WTC11 (cell line): ENCODE measurements around the gene TOM1L2. TPM values are rescaled to one million over a fixed set of nuclear protein-coding genes. Genes with fewer than 3 reads are reported as not detected.

ENCODE experiments used
- ATAC-seq: fragments of 200-7000 bp; cut with Tn5 transposase; 2 replicates; pipeline ENCODE4 v1.10.0; 2021; ENCODE audit warnings: mild to moderate bottlenecking, moderate library complexity
- CTCF ChIA-PET: fragments of 300-600 bp; sonication (Branson Sonifier 250); formaldehyde crosslinking; loops from one replicate; lab custom pipeline; 2021; ENCODE audit warnings: antibody characterized with exemption; lab: Charles Lee
- POLR2A ChIA-PET: fragments of 350-600 bp; sonication (Branson Sonifier 250); formaldehyde crosslinking; loops from one replicate; lab custom pipeline; 2021; ENCODE audit warnings: antibody characterized with exemption; lab: Charles Lee
- DNase-seq: peaks from one replicate; pipeline ENCODE4 v3.0.0; 2021; ENCODE audit warnings: low spot score
- H3K27ac Mint-ChIP-seq: 2 replicates; pipeline ENCODE4 v1.8.0; 2021; ENCODE audit warnings: mixed read lengths
- H3K27me3 Mint-ChIP-seq: 2 replicates; pipeline ENCODE4 v1.8.0; 2021; ENCODE audit warnings: low read depth, mild to moderate bottlenecking, moderate library complexity, mixed read lengths
- H3K36me3 Mint-ChIP-seq: 2 replicates; pipeline ENCODE4 v1.8.0; 2021; ENCODE audit warnings: mixed read lengths
- H3K4me1 Mint-ChIP-seq: 2 replicates; pipeline ENCODE4 v1.8.0; 2022; ENCODE audit warnings: mixed read lengths
- H3K4me3 Mint-ChIP-seq: 2 replicates; pipeline ENCODE4 v1.8.0; 2021; ENCODE audit warnings: mild to moderate bottlenecking, moderate library complexity, mixed read lengths
- H3K9me3 Mint-ChIP-seq: 2 replicates; pipeline ENCODE4 v1.8.0; 2021; ENCODE audit warnings: mixed read lengths
- AR ChIP-seq: fragments of 250-450 bp; sonication (Bioruptor Pico); IDR thresholded peaks from 2 replicates; pipeline ENCODE4 v1.9.0; 2021; ENCODE audit warnings: mild to moderate bottlenecking
- ATF2 ChIP-seq: sonication (generic); formaldehyde crosslinking; IDR thresholded peaks from 2 replicates; pipeline ENCODE4 v1.8.1; 2022; ENCODE audit warnings: low read depth, missing genetic modification reagents, borderline replicate concordance
- CTCF ChIP-seq: fragments of 200-600 bp; IDR thresholded peaks from 2 replicates; pipeline ENCODE4 v1.8.0; 2022; ENCODE audit warnings: antibody characterized with exemption
- ESRRA ChIP-seq: sonication (generic); formaldehyde crosslinking; IDR thresholded peaks from 2 replicates; pipeline ENCODE4 v1.8.1; 2022; ENCODE audit warnings: mild to moderate bottlenecking, missing genetic modification reagents, borderline replicate concordance
- HMGXB4 ChIP-seq: sonication (generic); formaldehyde crosslinking; IDR thresholded peaks from 2 replicates; pipeline ENCODE4 v1.8.1; 2023; ENCODE audit warnings: mild to moderate bottlenecking, moderate library complexity, missing genetic modification reagents
- JUN ChIP-seq: sonication (generic); formaldehyde crosslinking; IDR thresholded peaks from 2 replicates; pipeline ENCODE4 v1.8.0; 2023; ENCODE audit warnings: mild to moderate bottlenecking, missing genetic modification reagents
- KAT7 ChIP-seq: sonication (generic); formaldehyde crosslinking; IDR thresholded peaks from 2 replicates; pipeline ENCODE4 v1.8.1; 2023; ENCODE audit warnings: missing genetic modification reagents, mild to moderate bottlenecking, borderline replicate concordance
- OVOL2 ChIP-seq: fragments of 250-450 bp; sonication (Bioruptor Pico); IDR thresholded peaks from 2 replicates; pipeline ENCODE4 v1.9.0; 2021; ENCODE audit warnings: mild to moderate bottlenecking, borderline replicate concordance
- PRDM15 ChIP-seq: sonication (generic); formaldehyde crosslinking; IDR thresholded peaks from 2 replicates; pipeline ENCODE4 v1.8.0; 2022; ENCODE audit warnings: missing genetic modification reagents
- RORB ChIP-seq: fragments of 250-450 bp; sonication (Bioruptor Pico); IDR thresholded peaks from 2 replicates; pipeline ENCODE4 v1.9.0; 2021; ENCODE audit warnings: mild to moderate bottlenecking
- USF1 ChIP-seq: sonication (generic); formaldehyde crosslinking; IDR thresholded peaks from 2 replicates; pipeline ENCODE4 v1.8.0; 2022; ENCODE audit warnings: mild to moderate bottlenecking, missing genetic modification reagents
- ZBTB43 ChIP-seq: sonication (generic); formaldehyde crosslinking; IDR thresholded peaks from 2 replicates; pipeline ENCODE4 v1.8.1; 2023; ENCODE audit warnings: mild to moderate bottlenecking, missing genetic modification reagents
- ZNF232 ChIP-seq: sonication (generic); formaldehyde crosslinking; IDR thresholded peaks from 2 replicates; pipeline ENCODE4 v1.8.0; 2022; ENCODE audit warnings: mild to moderate bottlenecking, missing genetic modification reagents
- ZNF263 ChIP-seq: sonication (generic); formaldehyde crosslinking; IDR thresholded peaks from 2 replicates; pipeline ENCODE4 v1.8.1; 2022; ENCODE audit warnings: low read depth, mild to moderate bottlenecking, moderate library complexity, missing genetic modification reagents
- ZNF396 ChIP-seq: fragments of 250-450 bp; sonication (Bioruptor Pico); IDR thresholded peaks from 2 replicates; pipeline ENCODE4 v1.8.0; 2021; ENCODE audit warnings: mild to moderate bottlenecking, moderate library complexity, borderline replicate concordance
- ZNF423 ChIP-seq: fragments of 250-450 bp; sonication (Bioruptor Pico); IDR thresholded peaks from 2 replicates; pipeline ENCODE4 v2.1.2; 2022; ENCODE audit warnings: mild to moderate bottlenecking, moderate library complexity
- total RNA-seq: library from RNA; stranded (reverse); gene quantifications from 3 replicates; pipeline ENCODE4 v1.2.3, GENCODE V29; 2021

Gene TOM1L2
- total RNA-seq, 1 experiment from 2014 or later: 6.4 TPM

GRCh38 chr17:17822616-17823015 lies 149.6 kb downstream of the TOM1L2 start (continued):
- no peak for TF ChIP-seq AR (CRISPR knock-in tag)

GRCh38 chr17:17822189-17822588 lies 150.0 kb downstream of the TOM1L2 start:
- Mint-ChIP-seq H3K4me3 (no peak overlapping the region), H3K27me3 (no peaks in the 10 kb centered on the region)
- DNase-seq (no peak), ATAC-seq (no peak)
- POLR2A ChIA-PET: interaction anchor here (9.4 kb wide), 1 partner anchor 15 kb away, joined by 137 read pairs; the partner anchor contains the start of gene SREBF1
- TF ChIP-seq ZNF263 (CRISPR knock-in tag) (no peak), RORB (CRISPR knock-in tag) (no peak), USF1 (CRISPR knock-in tag) (no peak), KAT7 (CRISPR knock-in tag) (no peak), ESRRA (CRISPR knock-in tag) (no peak), ZNF423 (CRISPR knock-in tag) (no peak), OVOL2 (CRISPR knock-in tag) (no peak), ZNF396 (CRISPR knock-in tag) (no peak), HMGXB4 (CRISPR knock-in tag) (no peak), ATF2 (CRISPR knock-in tag) (no peak)
- TF ChIP-seq, all 79 proteins: peak for 0
- H3K27ac Mint-ChIP-seq: no peak overlapping the region
- CTCF ChIA-PET: interaction anchor here (1.2 to 1.3 kb wide), 2 partner anchors 9 to 97 kb away, joined by 4 to 5 read pairs; no protein-coding TSS in a partner anchor
- H3K4me1 Mint-ChIP-seq: peaks cover 74% of the 10 kb centered on the region
- no peaks in the 10 kb centered on the region for H3K9me3 Mint-ChIP-seq
- peaks cover 14% of the 10 kb centered on the region for H3K36me3 Mint-ChIP-seq

- peak overlapping the region; percentile 84; the same call in 1 of the 2 replicates for H3K27ac Mint-ChIP-seq
- H3K4me1 Mint-ChIP-seq: peaks cover 59% of the 10 kb centered on the region
- ATAC-seq (no peak), DNase-seq (no peak)
- H3K27me3 Mint-ChIP-seq: no peaks in the 10 kb centered on the region
- CTCF ChIA-PET: interaction anchor here (0.8 to 1.5 kb wide), 5 partner anchors 9 to 99 kb away, joined by 3 to 12 read pairs (median 4); no protein-coding TSS in a partner anchor
- H3K9me3 Mint-ChIP-seq: no peaks in the 10 kb centered on the region
- no peak overlapping the region for H3K4me3 Mint-ChIP-seq
- POLR2A ChIA-PET: interaction anchor here (0.6 to 9.4 kb wide), 2 partner anchors 17 to 48 kb away, joined by 3 to 137 read pairs; partner anchors contain the start of gene SREBF1
- H3K36me3 Mint-ChIP-seq: peaks cover 22% of the 10 kb centered on the region
- TF ChIP-seq ZBTB43 (CRISPR knock-in tag) (no peak), PRDM15 (CRISPR knock-in tag) (no peak), ZNF232 (CRISPR knock-in tag) (no peak), CTCF (no peak), JUN (CRISPR knock-in tag) (no peak)
Observed at GRCh38 chr17:17820463-17821158, 151.6 kb downstream of the TOM1L2 start.
